Right lobe of liver (tissue), 4 donors: ENCODE results near the gene NUDC.

ENCODE experiments used
- CTCF ChIP-seq, 4 donors: fragments of 200-600 bp in 3 of 4; fragments of 450-650 bp in 1 of 4; IDR thresholded peaks; one replicate each; pipeline versions ENCODE4 v1.5.1 to v1.8.0; 2016 to 2022; ENCODE audit warnings: antibody characterized with exemption in 4 of 4, mild to moderate bottlenecking in 2 of 4
- POLR2A ChIP-seq: fragments of 450-650 bp; IDR thresholded peaks from one replicate; pipeline ENCODE4 v1.6.1; 2017; ENCODE audit warnings: antibody characterized with exemption, mild to moderate bottlenecking
- donor health status: DM: no; HTN: no; CAD: no.
- donor health status: DM: no; HTN: no; CAD: no.
- donor health status: DM: no; HTN: yes; CAD: no.

GRCh38 chr1:26923711-26924110, 2.2 kb downstream of the NUDC start:
- TF ChIP-seq CTCF (IDR thresholded peaks at IDR 0.05): no peak
- TF ChIP-seq POLR2A: no peak
